Jurkat, Clone E6-1 (cell line): ENCODE measurements around the gene ACBD4. TPM values are rescaled to one million over a fixed set of nuclear protein-coding genes. Genes with fewer than 3 reads are reported as not detected.

ENCODE experiments used
- DNase-seq: peaks from one replicate; pipeline ENCODE4 v3.0.0-alpha.2; 2011; ENCODE audit warnings: low read depth, low spot score
- H3K4me3 ChIP-seq: 2 replicates; pipeline ENCODE4 v1.5.1; 2011; ENCODE audit warnings: mild to moderate bottlenecking, low read length, control low read depth, moderate library complexity
- polyA plus RNA-seq: library from polyadenylated mRNA; unstranded; fragments of >200 nt; gene quantifications from one replicate; pipeline ENCODE4 v1.2.1, GENCODE V29; 2012; ENCODE audit warnings: missing spikeins; ENCODE audit not compliant: insufficient read length, insufficient read depth

The ACBD4 gene
- 9.0 TPM for polyA plus RNA-seq

- DNase-seq = peak; percentile 97
- H3K4me3 ChIP-seq = peak within 1 kb of the TSS; percentile 69
Measured at GRCh38 chr17:45135192-45135977, at the start of gene ACBD4. Gene ACBD4, plus strand, starts transcription at chr17:45135687. Its CDS starts 458 bp downstream, at chr17:45136145.

- DNase-seq = no peak
Measured at GRCh38 chr17:45086391-45086790, 49.1 kb upstream of the ACBD4 start.

GRCh38 chr17:45086865-45087503, 48.5 kb upstream of the ACBD4 start:
- no peak for DNase-seq
- H3K4me3 ChIP-seq = no peak overlapping the region

More at GRCh38 chr17:45086391-45086790, 49.1 kb upstream of the ACBD4 start:
- no peak overlapping the region for H3K4me3 ChIP-seq

- DNase-seq = no peak
- H3K4me3 ChIP-seq = no peak overlapping the region
Measured at GRCh38 chr17:45087504-45087975, 47.9 kb upstream of the ACBD4 start.

- no peak for DNase-seq
- H3K4me3 ChIP-seq = no peak overlapping the region
Measured at GRCh38 chr17:45087978-45088377, 47.5 kb upstream of the ACBD4 start.

GRCh38 chr17:45088741-45089140, 46.7 kb upstream of the ACBD4 start:
- no peak overlapping the region for H3K4me3 ChIP-seq
- DNase-seq = no peak

- no peak for DNase-seq
- H3K4me3 ChIP-seq = no peak overlapping the region
Measured at GRCh38 chr17:45090711-45091110, 44.8 kb upstream of the ACBD4 start.

GRCh38 chr17:45091778-45092425, 43.6 kb upstream of the ACBD4 start:
- no peak for DNase-seq
- H3K4me3 ChIP-seq = no peak overlapping the region

GRCh38 chr17:45092911-45093430, 42.5 kb upstream of the ACBD4 start:
- H3K4me3 ChIP-seq = no peak overlapping the region
- DNase-seq = no peak

GRCh38 chr17:45093444-45094110, 41.9 kb upstream of the ACBD4 start:
- DNase-seq = no peak
- no peak overlapping the region for H3K4me3 ChIP-seq

- no peak overlapping the region for H3K4me3 ChIP-seq
- DNase-seq = peak; percentile 22
Measured at GRCh38 chr17:45096141-45096540, 39.3 kb upstream of the ACBD4 start.

- DNase-seq = no peak
- no peak overlapping the region for H3K4me3 ChIP-seq
Measured at GRCh38 chr17:45096926-45097325, 38.6 kb upstream of the ACBD4 start.

- no peak for DNase-seq
Measured at GRCh38 chr17:45098081-45098868, 37.2 kb upstream of the ACBD4 start.

GRCh38 chr17:45098869-45099616, 36.4 kb upstream of the ACBD4 start:
- DNase-seq = peak; percentile 41

More at GRCh38 chr17:45098081-45098868, 37.2 kb upstream of the ACBD4 start:
- H3K4me3 ChIP-seq = no peak overlapping the region

GRCh38 chr17:45101546-45101882, 34.0 kb upstream of the ACBD4 start:
- no peak for DNase-seq
- H3K4me3 ChIP-seq = no peak overlapping the region

More at GRCh38 chr17:45098869-45099616, 36.4 kb upstream of the ACBD4 start:
- no peak overlapping the region for H3K4me3 ChIP-seq

- no peak for DNase-seq
- no peak overlapping the region for H3K4me3 ChIP-seq
Measured at GRCh38 chr17:45101883-45102811, 33.3 kb upstream of the ACBD4 start.

- no peak overlapping the region for H3K4me3 ChIP-seq
- no peak for DNase-seq
Measured at GRCh38 chr17:45102856-45103255, 32.6 kb upstream of the ACBD4 start.
